CD4-positive, alpha-beta T cell (primary cell): Measurements from ENCODE around the gene LRIF1. TPM values are rescaled to one million over a fixed set of nuclear protein-coding genes. Genes with fewer than 3 reads are reported as not detected.

Experiments used
- ATAC-seq: fragments of 200-7000 bp; cut with Tn5 transposase; one replicate; pipeline ENCODE4 v1.10.0; 2022; ENCODE audit warnings: mild to moderate bottlenecking; ENCODE audit not compliant: poor library complexity
- CTCF ChIA-PET: fragments of 350-600 bp; sonication (Branson Sonifier 250); formaldehyde crosslinking; loops from one replicate; lab custom pipeline; 2021; ENCODE audit warnings: antibody characterized with exemption, inconsistent platforms; lab: Charles Lee
- POLR2A ChIA-PET: fragments of 350-600 bp; sonication (Branson Sonifier 250); formaldehyde crosslinking; loops from one replicate; lab custom pipeline; 2021; ENCODE audit warnings: antibody characterized with exemption, inconsistent platforms; lab: Charles Lee
- DNase-seq, 14 experiments: peaks; one replicate each; pipeline ENCODE4 v3.0.0-alpha.2; 2013 to 2020; ENCODE audit warnings: mixed read lengths in 2 of 14
- H3K27ac ChIP-seq, 2 donors: one replicate each; pipeline versions ENCODE4 v1.5.1 to v1.7.0; 2013; ENCODE audit warnings: low read length in 2 of 2, low read depth in 1 of 2, mild to moderate bottlenecking in 1 of 2
- H3K27me3 ChIP-seq, 2 experiments: 1 replicate in 1 of 2; 2 replicates in 1 of 2; pipeline versions ENCODE4 v1.6.1 to v1.7.0; 2013; ENCODE audit warnings: low read length in 2 of 2, control low read depth in 1 of 2, mild to moderate bottlenecking in 1 of 2, moderate library complexity in 1 of 2; ENCODE audit not compliant: insufficient read depth in 2 of 2, control insufficient read depth in 1 of 2
- H3K36me3 ChIP-seq: one replicate; pipeline ENCODE4 v1.6.1; 2013; ENCODE audit warnings: low read length, control low read depth; ENCODE audit not compliant: insufficient read depth
- H3K4me1 ChIP-seq: one replicate; pipeline ENCODE4 v1.6.1; 2013; ENCODE audit warnings: low read length, control low read depth; ENCODE audit not compliant: insufficient read depth
- H3K4me3 ChIP-seq: one replicate; pipeline ENCODE4 v1.5.1; 2013; ENCODE audit warnings: mild to moderate bottlenecking, low read length, moderate library complexity
- H3K9me3 ChIP-seq, 2 experiments: 1 replicate in 1 of 2; 2 replicates in 1 of 2; pipeline versions ENCODE4 v1.6.1 to v1.7.0; 2013; ENCODE audit warnings: low read length in 2 of 2, mild to moderate bottlenecking in 2 of 2, control low read depth in 1 of 2, moderate library complexity in 1 of 2; ENCODE audit not compliant: control insufficient read depth in 1 of 2, insufficient read depth in 1 of 2
- H3K27ac Mint-ChIP-seq: one replicate; pipeline ENCODE4 v1.8.0; 2020; ENCODE audit warnings: mixed read lengths
- H3K27me3 Mint-ChIP-seq: one replicate; pipeline ENCODE4 v1.8.0; 2021; ENCODE audit warnings: mixed read lengths
- H3K36me3 Mint-ChIP-seq: one replicate; pipeline ENCODE4 v1.8.0; 2021; ENCODE audit warnings: low read depth, mixed read lengths
- H3K4me1 Mint-ChIP-seq: one replicate; pipeline ENCODE4 v1.8.0; 2021; ENCODE audit warnings: low read depth, mixed read lengths
- H3K4me3 Mint-ChIP-seq: one replicate; pipeline ENCODE4 v1.8.0; 2020; ENCODE audit warnings: mild to moderate bottlenecking, mixed read lengths
- H3K9me3 Mint-ChIP-seq: one replicate; pipeline ENCODE4 v1.8.0; 2020; ENCODE audit warnings: mixed read lengths
- intact Hi-C, 2 experiments: fragments of 100-400 bp; cut with DNase I in 1 of 2; cut with micrococcal nuclease in 1 of 2; formaldehyde crosslinking; loops; one replicate each; pipeline versions ENCODE4 v1.15.1 to v1.9.0; 2023 to 2025; cut with DNase I, micrococcal nuclease
- total RNA-seq, 174 experiments: library from RNA in 2 of 174; stranded (reverse) in 2 of 174; gene quantifications; one replicate each; pipeline ENCODE4 v1.2.3 and lab custom pipeline; 2021 to 2026
- TF ChIP-seq, protein P1 (sequence below): fragments of 200-600 bp; IDR thresholded peaks from one replicate; pipeline ENCODE4 v1.8.0; 2022; ENCODE audit warnings: antibody characterized with exemption, mild to moderate bottlenecking

LRIF1 gene
- total RNA-seq, 2 experiments from 2014 or later = 1.6 to 1.8 TPM

DNA sequence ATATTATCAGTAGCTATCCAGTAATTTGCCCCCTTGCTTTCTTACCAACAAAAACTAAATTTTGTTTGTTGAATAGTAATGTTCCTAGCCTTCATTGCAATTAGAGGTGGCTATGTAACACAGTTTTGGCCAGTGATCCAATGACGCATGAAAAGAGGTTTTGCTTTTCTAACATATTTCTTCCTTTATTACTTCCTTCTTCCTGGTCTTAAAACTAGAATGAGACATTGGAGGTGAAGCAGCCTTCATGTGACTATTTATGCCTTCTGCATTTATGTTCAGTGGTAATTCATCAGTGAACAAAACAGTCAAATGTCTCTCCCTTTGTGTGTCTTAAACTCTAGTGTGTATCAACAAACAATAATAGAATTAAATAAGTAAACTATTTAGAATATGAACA is 35.5 kb downstream of the LRIF1 start:
- H3K27ac ChIP-seq = no peak overlapping the region
- intact Hi-C loops = no loop called here
- no peak overlapping the region for H3K27ac Mint-ChIP-seq
- H3K36me3 ChIP-seq = no peaks in the 10 kb centered on the region
- H3K9me3 ChIP-seq = peaks cover 0 to under 1% of the 10 kb centered on the region in 2 experiments
- POLR2A ChIA-PET = interaction anchor here (0.6 kb wide), 1 partner anchor 36 kb away, joined by 3 read pairs; the partner anchor contains the start of gene LRIF1
- H3K27me3 ChIP-seq = no peaks in the 10 kb centered on the region
- CTCF ChIA-PET = no interaction called here
- no peaks in the 10 kb centered on the region for H3K27me3 Mint-ChIP-seq
- no peak overlapping the region for H3K4me3 Mint-ChIP-seq
- no peak for ATAC-seq
- H3K4me3 ChIP-seq = no peak overlapping the region
- no peaks in the 10 kb centered on the region for H3K4me1 ChIP-seq
- H3K4me1 Mint-ChIP-seq = no peaks in the 10 kb centered on the region
- H3K36me3 Mint-ChIP-seq = peaks cover 22% of the 10 kb centered on the region
- TF ChIP-seq, protein P1, sequence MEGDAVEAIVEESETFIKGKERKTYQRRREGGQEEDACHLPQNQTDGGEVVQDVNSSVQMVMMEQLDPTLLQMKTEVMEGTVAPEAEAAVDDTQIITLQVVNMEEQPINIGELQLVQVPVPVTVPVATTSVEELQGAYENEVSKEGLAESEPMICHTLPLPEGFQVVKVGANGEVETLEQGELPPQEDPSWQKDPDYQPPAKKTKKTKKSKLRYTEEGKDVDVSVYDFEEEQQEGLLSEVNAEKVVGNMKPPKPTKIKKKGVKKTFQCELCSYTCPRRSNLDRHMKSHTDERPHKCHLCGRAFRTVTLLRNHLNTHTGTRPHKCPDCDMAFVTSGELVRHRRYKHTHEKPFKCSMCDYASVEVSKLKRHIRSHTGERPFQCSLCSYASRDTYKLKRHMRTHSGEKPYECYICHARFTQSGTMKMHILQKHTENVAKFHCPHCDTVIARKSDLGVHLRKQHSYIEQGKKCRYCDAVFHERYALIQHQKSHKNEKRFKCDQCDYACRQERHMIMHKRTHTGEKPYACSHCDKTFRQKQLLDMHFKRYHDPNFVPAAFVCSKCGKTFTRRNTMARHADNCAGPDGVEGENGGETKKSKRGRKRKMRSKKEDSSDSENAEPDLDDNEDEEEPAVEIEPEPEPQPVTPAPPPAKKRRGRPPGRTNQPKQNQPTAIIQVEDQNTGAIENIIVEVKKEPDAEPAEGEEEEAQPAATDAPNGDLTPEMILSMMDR = no peak
- DNase-seq = no peak
- H3K9me3 Mint-ChIP-seq = peaks cover 30% of the 10 kb centered on the region

DNA sequence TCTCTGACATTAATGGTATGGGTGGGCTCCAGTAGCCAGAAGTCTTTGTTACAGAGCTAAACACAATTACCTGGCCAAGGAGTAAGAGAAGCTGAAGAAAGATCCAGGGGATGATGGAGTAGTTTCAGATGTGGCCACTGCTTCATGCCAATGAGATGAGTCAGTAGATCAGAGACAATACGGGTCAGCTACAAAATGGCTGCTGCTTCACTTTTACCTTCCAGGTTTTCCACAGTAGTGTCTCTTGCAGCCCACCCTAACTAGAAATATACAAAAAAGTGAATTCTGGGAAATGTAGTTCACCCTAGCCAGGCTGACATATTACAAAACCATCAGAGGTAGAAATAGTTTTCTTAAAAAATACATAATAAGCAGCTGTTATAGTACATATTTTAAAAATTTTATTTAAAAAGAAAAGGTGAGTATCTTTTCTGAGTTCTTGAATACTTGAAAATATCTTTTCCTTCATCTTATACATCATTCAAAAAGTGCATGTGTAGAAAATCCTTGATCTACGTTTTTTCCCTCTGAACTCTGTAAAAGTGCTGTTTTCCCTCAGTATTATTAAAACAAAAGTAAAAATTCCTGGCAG is 36.1 kb downstream of the LRIF1 start:
- H3K4me3 ChIP-seq = no peak overlapping the region
- H3K4me3 Mint-ChIP-seq = no peak overlapping the region
- DNase-seq (no peak), ATAC-seq (no peak)
- POLR2A ChIA-PET = no interaction called here
- H3K36me3 ChIP-seq = no peaks in the 10 kb centered on the region
- H3K4me1 Mint-ChIP-seq = no peaks in the 10 kb centered on the region
- H3K27ac ChIP-seq = no peak overlapping the region
- intact Hi-C loops = no loop called here
- H3K9me3 Mint-ChIP-seq = peaks cover 30% of the 10 kb centered on the region
- H3K27me3 Mint-ChIP-seq = no peaks in the 10 kb centered on the region
- no peaks in the 10 kb centered on the region for H3K4me1 ChIP-seq
- no peak overlapping the region for H3K27ac Mint-ChIP-seq
- peaks cover 0 to 4% of the 10 kb centered on the region in 2 experiments for H3K9me3 ChIP-seq
- peaks cover 27% of the 10 kb centered on the region for H3K36me3 Mint-ChIP-seq
- CTCF ChIA-PET = no interaction called here
- TF ChIP-seq, protein P1 = no peak
- H3K27me3 ChIP-seq = no peaks in the 10 kb centered on the region

DNA sequence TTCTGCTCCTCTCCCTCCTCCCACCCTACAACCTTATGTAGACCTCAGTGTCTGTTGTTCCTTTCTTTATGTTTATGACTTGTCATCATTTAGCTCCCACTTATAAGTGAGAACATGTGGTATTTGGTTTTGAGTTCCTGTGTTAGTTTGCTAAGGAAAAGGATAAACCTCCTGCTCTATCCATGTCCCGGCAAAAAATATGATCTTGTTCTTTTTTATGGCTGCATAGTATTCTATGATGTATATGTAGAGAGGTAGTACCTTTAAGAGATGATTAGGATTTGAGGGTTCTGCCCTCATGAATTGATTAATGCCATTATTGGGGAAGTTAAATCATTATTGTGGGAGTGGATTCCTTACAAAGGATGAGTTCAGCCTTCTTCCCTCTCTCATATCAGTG is 41.8 kb downstream of the LRIF1 start:
- no peak for ATAC-seq
- intact Hi-C loops = loop anchor here in 1 of 2 experiments (5.0 kb wide), 1 partner anchor 40 kb away; the partner anchor contains the start of gene LRIF1
- Histone ChIP-seq H3K27me3 (no peaks in the 10 kb centered on the region), H3K36me3 (no peaks in the 10 kb centered on the region), H3K4me1 (peaks cover 2% of the 10 kb centered on the region), H3K27ac (no peak overlapping the region), H3K4me3 (no peak overlapping the region), H3K9me3 (peaks cover 4 to 5% of the 10 kb centered on the region in 2 experiments)
- CTCF ChIA-PET = no interaction called here
- peaks cover 13% of the 10 kb centered on the region for H3K27me3 Mint-ChIP-seq
- TF ChIP-seq, protein P1 = no peak
- H3K4me3 Mint-ChIP-seq = no peak overlapping the region
- H3K27ac Mint-ChIP-seq = no peak overlapping the region
- peaks cover 4% of the 10 kb centered on the region for H3K4me1 Mint-ChIP-seq
- peaks cover 29% of the 10 kb centered on the region for H3K36me3 Mint-ChIP-seq
- H3K9me3 Mint-ChIP-seq = peaks cover 9% of the 10 kb centered on the region
- DNase-seq = no peak
- POLR2A ChIA-PET = no interaction called here
